ENCODE data around the gene MRPL55. TPM values are rescaled to one million over a fixed set of nuclear protein-coding genes. Genes with fewer than 3 reads are reported as not detected.

MRPL55 gene
- total RNA-seq, 1 experiment from 2014 or later, result 57.1 TPM

DNA sequence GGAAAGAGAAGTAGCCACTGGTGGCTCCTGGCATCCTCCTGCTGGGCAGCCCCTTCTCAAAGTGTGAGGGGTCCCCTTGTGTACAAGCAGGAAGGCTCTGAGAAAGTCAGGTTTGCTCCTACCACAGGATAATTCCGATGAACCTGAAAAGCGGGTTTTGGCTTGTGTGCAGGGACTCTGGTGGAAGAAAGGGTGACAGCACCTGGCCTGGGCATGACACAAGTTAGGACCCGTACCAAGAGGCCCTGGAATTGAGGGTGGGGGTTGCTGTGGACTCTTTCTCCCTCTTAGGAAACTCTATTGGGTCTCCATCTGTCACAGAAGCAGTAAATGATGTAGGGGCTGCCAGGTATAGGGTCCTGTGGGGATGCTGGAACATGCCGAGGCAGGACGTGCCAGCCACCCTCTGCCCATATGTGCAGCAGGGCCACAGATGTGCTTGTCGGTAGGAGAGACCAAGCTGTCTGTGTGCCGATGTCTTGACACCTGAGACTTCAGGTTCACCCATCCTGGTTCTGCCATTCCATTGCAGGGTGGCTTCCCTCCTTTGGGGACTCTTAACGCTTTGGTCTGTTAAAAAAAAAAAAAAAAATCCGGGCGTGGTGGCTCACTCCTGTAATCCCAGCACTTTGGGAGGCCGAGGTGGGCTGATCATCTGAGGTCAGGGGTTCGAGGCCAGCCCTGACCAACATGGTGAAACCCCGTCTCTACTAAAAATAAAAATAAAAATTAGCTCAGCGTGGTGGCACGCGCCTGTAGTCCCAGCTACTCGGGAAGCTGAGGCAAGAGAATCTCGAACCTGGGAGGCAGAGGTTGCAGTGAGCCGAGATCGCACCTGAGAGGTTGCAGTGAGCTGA, 15.8 kb downstream of the MRPL55 start:
- ChIA-PET CTCF (no interaction called here), POLR2A (no interaction called here), RAD21 (ENCODE audit: low non-redundant PET in 1 of 2, low total read pairs in 2 of 2, uncharacterized antibody in 2 of 2, unreplicated experiment in 2 of 2) (no interaction called here)
- H3K4me3 ChIP-seq (replicated peaks in 1 of 2; ENCODE audit: low read depth in 1 of 2, low read length in 2 of 2), result no peak overlapping the region
- H3K36me3 ChIP-seq (ENCODE audit: control insufficient read depth in 1 of 2, insufficient read depth in 2 of 2, low read length in 2 of 2), result peaks cover 8 to 72% of the 10 kb centered on the region in 2 experiments
- H4K20me1 ChIP-seq (ENCODE audit: insufficient read depth), result peaks cover 40% of the 10 kb centered on the region; the same call in 1 of the 2 replicates
- H3K27me3 ChIP-seq (ENCODE audit: insufficient read depth, low read length), result no peaks in the 10 kb centered on the region
- no peak overlapping the region for H3K27ac ChIP-seq (ENCODE audit: low read depth, low read length)
- H3K9me3 ChIP-seq (ENCODE audit: control insufficient read depth in 1 of 2, insufficient read depth in 1 of 2, low read depth in 1 of 2, low read length in 2 of 2), result peaks cover 10 to 19% of the 10 kb centered on the region in 2 experiments; a peak in 2 of 4 replicates
- H2AFZ ChIP-seq (ENCODE audit: low read depth, low read length, poor library complexity, severe bottlenecking), result no peak overlapping the region
- ATAC-seq (no peak), DNase-seq (ENCODE audit: low read depth, low spot score) (no peak)
- intact Hi-C loops (cut with micrococcal nuclease), result no loop called here
- TF ChIP-seq, protein P1, sequence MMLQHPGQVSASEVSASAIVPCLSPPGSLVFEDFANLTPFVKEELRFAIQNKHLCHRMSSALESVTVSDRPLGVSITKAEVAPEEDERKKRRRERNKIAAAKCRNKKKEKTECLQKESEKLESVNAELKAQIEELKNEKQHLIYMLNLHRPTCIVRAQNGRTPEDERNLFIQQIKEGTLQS (IDR thresholded peaks at IDR 0.05), result no peak
- TF ChIP-seq ZNF274 (IDR thresholded peaks at IDR 0.05; ENCODE audit: low read depth, low read length) (no peak), SP1 (IDR thresholded peaks at IDR 0.05; ENCODE audit: low read depth) (no peak), SIN3A (IDR thresholded peaks at IDR 0.05; ENCODE audit: low read depth) (no peak), POLR2A (IDR thresholded peaks at IDR 0.05; ENCODE audit: borderline replicate concordance, extremely low read depth, insufficient read depth, insufficient read length) (no peak), CEBPB (IDR thresholded peaks at IDR 0.05; ENCODE audit: low read depth) (no peak), EZH2phosphoT487 (IDR thresholded peaks at IDR 0.05; ENCODE audit: borderline replicate concordance) (no peak), RAD21 (IDR thresholded peaks at IDR 0.05; ENCODE audit: low read depth) (no peak), CBX3 (IDR thresholded peaks at IDR 0.05; ENCODE audit: low read depth) (no peak), JUND (IDR thresholded peaks at IDR 0.05) (no peak), ELF1 (IDR thresholded peaks at IDR 0.05; ENCODE audit: borderline replicate concordance, low read depth) (no peak), YY1 (IDR thresholded peaks at IDR 0.05; ENCODE audit: extremely low read depth, insufficient replicate concordance, low read depth, low read length) (no peak), TCF7L2 (IDR thresholded peaks at IDR 0.05; ENCODE audit: borderline replicate concordance, extremely low read depth, insufficient read depth, insufficient read length) (no peak), ZFX (IDR thresholded peaks at IDR 0.05) (no peak), EZH2 (IDR thresholded peaks at IDR 0.05) (no peak)
- TF ChIP-seq, protein P2, sequence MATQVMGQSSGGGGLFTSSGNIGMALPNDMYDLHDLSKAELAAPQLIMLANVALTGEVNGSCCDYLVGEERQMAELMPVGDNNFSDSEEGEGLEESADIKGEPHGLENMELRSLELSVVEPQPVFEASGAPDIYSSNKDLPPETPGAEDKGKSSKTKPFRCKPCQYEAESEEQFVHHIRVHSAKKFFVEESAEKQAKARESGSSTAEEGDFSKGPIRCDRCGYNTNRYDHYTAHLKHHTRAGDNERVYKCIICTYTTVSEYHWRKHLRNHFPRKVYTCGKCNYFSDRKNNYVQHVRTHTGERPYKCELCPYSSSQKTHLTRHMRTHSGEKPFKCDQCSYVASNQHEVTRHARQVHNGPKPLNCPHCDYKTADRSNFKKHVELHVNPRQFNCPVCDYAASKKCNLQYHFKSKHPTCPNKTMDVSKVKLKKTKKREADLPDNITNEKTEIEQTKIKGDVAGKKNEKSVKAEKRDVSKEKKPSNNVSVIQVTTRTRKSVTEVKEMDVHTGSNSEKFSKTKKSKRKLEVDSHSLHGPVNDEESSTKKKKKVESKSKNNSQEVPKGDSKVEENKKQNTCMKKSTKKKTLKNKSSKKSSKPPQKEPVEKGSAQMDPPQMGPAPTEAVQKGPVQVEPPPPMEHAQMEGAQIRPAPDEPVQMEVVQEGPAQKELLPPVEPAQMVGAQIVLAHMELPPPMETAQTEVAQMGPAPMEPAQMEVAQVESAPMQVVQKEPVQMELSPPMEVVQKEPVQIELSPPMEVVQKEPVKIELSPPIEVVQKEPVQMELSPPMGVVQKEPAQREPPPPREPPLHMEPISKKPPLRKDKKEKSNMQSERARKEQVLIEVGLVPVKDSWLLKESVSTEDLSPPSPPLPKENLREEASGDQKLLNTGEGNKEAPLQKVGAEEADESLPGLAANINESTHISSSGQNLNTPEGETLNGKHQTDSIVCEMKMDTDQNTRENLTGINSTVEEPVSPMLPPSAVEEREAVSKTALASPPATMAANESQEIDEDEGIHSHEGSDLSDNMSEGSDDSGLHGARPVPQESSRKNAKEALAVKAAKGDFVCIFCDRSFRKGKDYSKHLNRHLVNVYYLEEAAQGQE (IDR thresholded peaks at IDR 0.05; ENCODE audit: low read depth), result no peak
- TF ChIP-seq, protein P3, sequence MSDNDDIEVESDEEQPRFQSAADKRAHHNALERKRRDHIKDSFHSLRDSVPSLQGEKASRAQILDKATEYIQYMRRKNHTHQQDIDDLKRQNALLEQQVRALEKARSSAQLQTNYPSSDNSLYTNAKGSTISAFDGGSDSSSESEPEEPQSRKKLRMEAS (IDR thresholded peaks at IDR 0.05), result no peak
- TF ChIP-seq, protein P4, sequence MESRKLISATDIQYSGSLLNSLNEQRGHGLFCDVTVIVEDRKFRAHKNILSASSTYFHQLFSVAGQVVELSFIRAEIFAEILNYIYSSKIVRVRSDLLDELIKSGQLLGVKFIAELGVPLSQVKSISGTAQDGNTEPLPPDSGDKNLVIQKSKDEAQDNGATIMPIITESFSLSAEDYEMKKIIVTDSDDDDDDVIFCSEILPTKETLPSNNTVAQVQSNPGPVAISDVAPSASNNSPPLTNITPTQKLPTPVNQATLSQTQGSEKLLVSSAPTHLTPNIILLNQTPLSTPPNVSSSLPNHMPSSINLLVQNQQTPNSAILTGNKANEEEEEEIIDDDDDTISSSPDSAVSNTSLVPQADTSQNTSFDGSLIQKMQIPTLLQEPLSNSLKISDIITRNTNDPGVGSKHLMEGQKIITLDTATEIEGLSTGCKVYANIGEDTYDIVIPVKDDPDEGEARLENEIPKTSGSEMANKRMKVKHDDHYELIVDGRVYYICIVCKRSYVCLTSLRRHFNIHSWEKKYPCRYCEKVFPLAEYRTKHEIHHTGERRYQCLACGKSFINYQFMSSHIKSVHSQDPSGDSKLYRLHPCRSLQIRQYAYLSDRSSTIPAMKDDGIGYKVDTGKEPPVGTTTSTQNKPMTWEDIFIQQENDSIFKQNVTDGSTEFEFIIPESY (IDR thresholded peaks at IDR 0.05; ENCODE audit: extremely low read depth, insufficient replicate concordance, low read length), result no peak
- H3K9ac ChIP-seq (ENCODE audit: low read length), result no peak overlapping the region
- no peaks in the 10 kb centered on the region; a peak in 1 of 4 replicates for H3K4me1 ChIP-seq (ENCODE audit: control insufficient read depth in 1 of 2, insufficient read depth in 2 of 2, low read length in 2 of 2)
- H3K4me2 ChIP-seq (ENCODE audit: low read length), result no peak overlapping the region
- peaks cover 100% of the 10 kb centered on the region for H3K79me2 ChIP-seq (ENCODE audit: insufficient read depth, low read length)
- no peaks in the 10 kb centered on the region for H3K9me2 ChIP-seq (ENCODE audit: insufficient read depth)
- BruUV-seq (replicated peaks), result no TSS peak

Data from HCT116 (cell line).